AG04449 (cell line): Measurements from ENCODE around the gene WDR38.

Experiments used
- CTCF ChIA-PET: fragments of 350-600 bp; formaldehyde crosslinking; extraction: SDS; loops from one replicate; lab custom pipeline; 2021; ENCODE audit warnings: antibody characterized with exemption; lab: Yijun Ruan, JAX
- POLR2A ChIA-PET: fragments of 400-600, 350-600 bp; formaldehyde crosslinking; extraction: SDS; loops from one replicate; lab custom pipeline; 2020; ENCODE audit warnings: antibody characterized with exemption, inconsistent platforms; lab: Yijun Ruan, JAX
- DNase-seq: peaks from one replicate; pipeline ENCODE4 v3.0.0-alpha.2; 2010; ENCODE audit warnings: low read depth, low spot score
- H3K4me3 ChIP-seq: 2 replicates; pipeline ENCODE4 v1.5.1; 2011; ENCODE audit warnings: low read depth, mild to moderate bottlenecking, control low read depth, low read length
- TF ChIP-seq, protein P1 (sequence below): IDR thresholded peaks from one replicate; pipeline ENCODE4 v1.5.1; 2011; ENCODE audit warnings: mild to moderate bottlenecking, moderate library complexity, low read length, control low read depth, inconsistent platforms; ENCODE audit not compliant: insufficient read depth; ENCODE audit errors: missing control alignments

Gene WDR38

DNA sequence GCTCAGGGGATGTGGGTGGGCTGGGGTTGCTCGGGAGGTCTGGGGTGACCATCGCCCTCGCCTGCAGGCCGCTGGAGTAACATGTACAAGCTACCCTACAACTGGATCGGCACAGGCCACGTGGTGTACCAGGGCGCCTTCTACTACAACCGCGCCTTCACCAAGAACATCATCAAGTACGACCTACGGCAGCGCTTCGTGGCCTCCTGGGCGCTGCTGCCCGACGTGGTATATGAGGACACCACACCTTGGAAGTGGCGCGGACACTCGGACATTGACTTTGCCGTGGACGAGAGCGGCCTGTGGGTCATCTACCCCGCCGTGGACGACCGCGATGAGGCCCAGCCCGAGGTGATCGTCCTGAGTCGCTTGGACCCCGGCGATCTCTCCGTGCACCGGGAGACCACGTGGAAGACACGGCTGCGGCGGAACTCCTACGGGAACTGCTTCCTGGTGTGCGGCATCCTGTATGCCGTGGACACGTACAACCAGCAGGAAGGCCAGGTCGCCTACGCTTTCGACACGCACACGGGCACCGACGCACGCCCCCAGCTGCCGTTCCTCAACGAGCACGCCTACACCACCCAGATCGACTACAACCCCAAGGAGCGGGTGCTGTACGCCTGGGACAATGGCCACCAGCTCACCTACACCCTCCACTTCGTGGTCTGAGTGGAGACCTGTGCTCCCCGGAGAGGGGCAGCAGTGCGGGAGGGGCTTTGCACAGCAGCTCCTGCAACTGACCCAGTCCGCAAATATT, 43.3 kb upstream of the WDR38 start:
- POLR2A ChIA-PET = no interaction called here
- H3K4me3 ChIP-seq = no peak overlapping the region
- DNase-seq = no peak
- TF ChIP-seq, protein P1, sequence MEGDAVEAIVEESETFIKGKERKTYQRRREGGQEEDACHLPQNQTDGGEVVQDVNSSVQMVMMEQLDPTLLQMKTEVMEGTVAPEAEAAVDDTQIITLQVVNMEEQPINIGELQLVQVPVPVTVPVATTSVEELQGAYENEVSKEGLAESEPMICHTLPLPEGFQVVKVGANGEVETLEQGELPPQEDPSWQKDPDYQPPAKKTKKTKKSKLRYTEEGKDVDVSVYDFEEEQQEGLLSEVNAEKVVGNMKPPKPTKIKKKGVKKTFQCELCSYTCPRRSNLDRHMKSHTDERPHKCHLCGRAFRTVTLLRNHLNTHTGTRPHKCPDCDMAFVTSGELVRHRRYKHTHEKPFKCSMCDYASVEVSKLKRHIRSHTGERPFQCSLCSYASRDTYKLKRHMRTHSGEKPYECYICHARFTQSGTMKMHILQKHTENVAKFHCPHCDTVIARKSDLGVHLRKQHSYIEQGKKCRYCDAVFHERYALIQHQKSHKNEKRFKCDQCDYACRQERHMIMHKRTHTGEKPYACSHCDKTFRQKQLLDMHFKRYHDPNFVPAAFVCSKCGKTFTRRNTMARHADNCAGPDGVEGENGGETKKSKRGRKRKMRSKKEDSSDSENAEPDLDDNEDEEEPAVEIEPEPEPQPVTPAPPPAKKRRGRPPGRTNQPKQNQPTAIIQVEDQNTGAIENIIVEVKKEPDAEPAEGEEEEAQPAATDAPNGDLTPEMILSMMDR = no peak
- CTCF ChIA-PET = interaction anchor here (1.0 to 8.5 kb wide), 6 partner anchors 13 to 43 kb away, joined by 4 to 85 read pairs (median 6); partner anchors contain the start of genes NR6A1 and WDR38

GRCh38 chr9:124810663-124811355, 42.5 kb upstream of the WDR38 start:
- H3K4me3 ChIP-seq = no peak overlapping the region
- POLR2A ChIA-PET = interaction anchor here (0.5 to 1.0 kb wide), 2 partner anchors 44 to 962 kb away, joined by 3 read pairs; no protein-coding TSS in a partner anchor
- peak; percentile 51 for DNase-seq
- CTCF ChIA-PET = interaction anchor here (0.8 to 8.5 kb wide), 9 partner anchors 11 to 67 kb away, joined by 3 to 85 read pairs (median 5); partner anchors contain the start of genes NR6A1 and WDR38
- TF ChIP-seq, protein P1 = no peak

DNA sequence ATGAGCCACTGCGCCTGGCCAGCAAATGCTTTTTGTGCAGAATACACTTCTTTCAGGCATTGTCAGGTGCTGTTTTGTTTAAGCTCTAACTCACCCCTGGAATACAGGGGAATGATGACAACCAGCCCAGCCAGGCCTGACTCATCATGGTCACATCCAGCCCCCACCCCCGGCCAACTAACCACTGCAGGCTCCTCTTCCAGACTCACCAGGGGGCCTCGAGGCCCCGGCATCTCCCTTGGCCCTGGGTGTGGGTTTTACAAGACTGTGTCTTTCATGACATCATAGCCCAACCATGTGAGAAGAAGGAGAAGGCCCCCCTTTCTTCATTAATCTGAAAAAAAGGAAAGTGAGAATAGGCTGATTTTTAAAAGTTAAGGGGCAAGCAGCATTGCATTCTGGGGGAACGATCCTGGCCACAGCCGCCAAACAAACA, 40.8 kb upstream of the WDR38 start:
- TF ChIP-seq, protein P1 = peak; percentile 15
- ChIA-PET POLR2A (interaction anchor here (0.8 kb wide), 1 partner anchor 50 kb away, joined by 3 read pairs; no protein-coding TSS in a partner anchor), CTCF (interaction anchor here (1.1 to 8.5 kb wide), 7 partner anchors 11 to 41 kb away, joined by 3 to 85 read pairs (median 7); partner anchors contain the start of genes NR6A1, OLFML2A and WDR38)
- no peak overlapping the region for H3K4me3 ChIP-seq
- DNase-seq = peak; percentile 92

DNA sequence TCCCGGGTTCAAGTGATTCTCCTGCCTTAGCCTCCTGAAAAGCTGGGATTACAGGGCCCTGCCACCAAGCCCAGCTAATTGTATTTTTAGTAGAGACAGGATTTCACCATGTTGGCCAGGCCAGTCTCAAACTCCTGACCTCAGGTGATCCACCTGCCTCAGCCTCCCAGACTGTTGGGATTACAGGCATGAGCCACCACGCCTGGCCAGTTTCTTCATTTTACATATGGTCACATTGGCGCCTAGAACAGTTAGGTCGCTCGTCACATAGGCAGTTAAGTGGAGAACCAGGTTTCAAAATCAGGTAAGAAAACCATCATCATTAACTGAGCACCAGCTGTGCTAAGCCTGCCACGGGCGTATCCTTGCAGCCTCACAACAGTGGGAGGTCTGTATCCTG, 40.2 kb upstream of the WDR38 start:
- CTCF ChIA-PET = interaction anchor here (1.4 to 8.5 kb wide), 6 partner anchors 17 to 43 kb away, joined by 4 to 85 read pairs (median 10); partner anchors contain the start of genes NR6A1 and WDR38
- TF ChIP-seq, protein P1 = no peak
- H3K4me3 ChIP-seq = no peak overlapping the region
- DNase-seq = no peak
- POLR2A ChIA-PET = no interaction called here

DNA sequence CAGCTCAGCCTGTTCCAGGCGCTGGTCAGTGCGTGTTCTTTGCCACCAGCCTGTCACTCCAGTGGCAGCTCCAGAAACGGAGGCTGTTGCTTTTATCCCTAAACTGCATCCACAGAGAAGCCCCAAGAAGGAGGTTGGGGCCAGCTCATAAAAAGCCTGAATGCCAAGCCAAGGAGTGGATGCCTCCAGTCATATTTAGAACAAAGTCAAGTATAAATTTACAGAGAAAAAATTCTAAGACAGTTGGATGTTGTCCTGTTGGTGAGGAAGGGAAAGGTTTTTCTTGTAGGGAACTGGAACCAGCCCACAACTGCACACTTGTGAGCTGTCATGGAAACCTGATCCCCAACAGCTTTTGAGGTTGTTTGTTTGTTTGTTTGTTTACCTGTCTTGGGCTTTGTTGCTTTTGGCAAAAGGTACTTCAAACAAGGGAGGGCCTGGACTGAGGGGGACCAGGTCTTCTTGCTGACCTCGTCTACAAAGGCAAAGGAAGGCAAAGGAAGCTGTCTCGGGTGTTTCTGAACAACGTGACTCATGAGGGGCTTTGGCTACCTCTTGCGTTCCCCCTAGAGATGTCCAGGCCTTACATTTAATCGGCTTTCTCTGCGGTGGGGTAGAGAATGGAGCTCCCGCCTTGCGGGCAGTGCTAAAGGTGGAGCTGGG, 39.6 kb upstream of the WDR38 start:
- TF ChIP-seq, protein P1 = no peak
- DNase-seq = no peak
- no peak overlapping the region for H3K4me3 ChIP-seq
- CTCF ChIA-PET = interaction anchor here (0.7 to 8.5 kb wide), 9 partner anchors 13 to 42 kb away, joined by 3 to 85 read pairs (median 5); partner anchors contain the start of genes NR6A1 and WDR38
- POLR2A ChIA-PET = no interaction called here
